ENCODE results near the gene TUBB8. TPM values are rescaled to one million over a fixed set of nuclear protein-coding genes. Genes with fewer than 3 reads are reported as not detected.

Gene TUBB8
- polyA plus RNA-seq, 3 donors = 0.43 TPM; not detected in 2

DNA sequence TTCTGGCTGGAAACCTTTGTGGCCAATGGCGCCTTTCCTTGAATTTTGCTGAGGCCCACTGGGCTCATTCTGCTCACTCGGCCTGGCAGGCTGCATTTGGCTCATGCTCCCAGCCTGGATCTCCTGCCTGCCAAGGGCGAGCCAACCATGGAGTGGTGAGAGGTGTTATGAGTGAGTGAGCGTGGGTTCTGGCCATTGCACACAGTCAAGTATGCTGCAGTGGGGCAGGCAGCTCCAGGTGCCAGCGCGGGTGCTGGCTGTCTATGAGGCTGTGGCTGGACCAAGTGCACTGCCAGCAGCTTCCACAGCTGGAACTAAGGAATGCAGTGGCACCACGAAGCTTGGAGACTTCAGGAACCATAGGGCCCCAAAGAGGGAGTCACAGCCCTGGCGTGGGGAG, 42.2 kb upstream of the TUBB8 start:
- no peak overlapping the region for H3K4me3 ChIP-seq (replicated peaks in 1 of 3; ENCODE audit: low read depth in 2 of 3, low read length in 3 of 3)
- no peak overlapping the region for H3K4me3 Mint-ChIP-seq
- H3K27me3 Mint-ChIP-seq (ENCODE audit: low read depth in 3 of 3) = peaks cover 3 to 7% (median 3%) of the 10 kb centered on the region in 3 donors

DNA sequence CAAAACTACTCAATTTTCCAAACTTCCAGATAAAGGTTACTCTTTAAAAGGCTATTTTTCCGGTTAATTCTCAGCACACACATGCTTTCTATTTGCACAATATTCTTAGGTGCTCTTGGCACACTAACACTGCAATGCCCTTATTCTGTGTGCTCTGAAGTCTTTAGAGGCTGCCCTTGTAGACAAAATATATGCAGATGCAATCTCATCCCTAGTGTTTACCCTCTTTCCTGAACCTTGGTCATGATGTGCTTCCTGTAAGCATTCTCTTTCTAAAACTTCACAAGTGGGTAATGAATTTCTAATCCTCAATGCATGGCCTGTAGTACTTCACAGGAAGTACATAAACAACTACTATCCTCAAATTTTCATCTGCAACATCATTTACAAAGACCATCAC, 41.1 kb upstream of the TUBB8 start:
- H2AFZ ChIP-seq (ENCODE audit: insufficient read depth, low read depth, low read length, poor library complexity, severe bottlenecking) = no peak overlapping the region
- no CpG with 5 or more reads among the region's 1 CpG for WGBS (ENCODE audit: insufficient coverage)
- H3K79me2 ChIP-seq (ENCODE audit: insufficient read depth, low read length) = no peaks in the 10 kb centered on the region
- peaks cover 0 to 7% (median 5%) of the 10 kb centered on the region in 7 donors for H3K9me3 Mint-ChIP-seq
- DNase-seq = no peak
- no peak overlapping the region for H3K4me2 ChIP-seq (replicated peaks; ENCODE audit: extremely low read depth, low read length, poor library complexity, severe bottlenecking)
- no peak overlapping the region for H3K4me3 Mint-ChIP-seq
- peaks cover under 1 to 8% of the 10 kb centered on the region in 2 donors for H3K9me3 ChIP-seq (replicated peaks in 1 of 2; ENCODE audit: control insufficient read depth in 1 of 2, insufficient read depth in 1 of 2, low read length in 2 of 2)
- no peak overlapping the region for H3K27ac Mint-ChIP-seq
- H3K27me3 ChIP-seq (ENCODE audit: control insufficient read depth in 2 of 2, insufficient read depth in 2 of 2, low read length in 2 of 2) = no peaks in the 10 kb centered on the region
- H4K20me1 ChIP-seq (ENCODE audit: insufficient read depth, low read length) = no peaks in the 10 kb centered on the region
- TF ChIP-seq, protein P1, sequence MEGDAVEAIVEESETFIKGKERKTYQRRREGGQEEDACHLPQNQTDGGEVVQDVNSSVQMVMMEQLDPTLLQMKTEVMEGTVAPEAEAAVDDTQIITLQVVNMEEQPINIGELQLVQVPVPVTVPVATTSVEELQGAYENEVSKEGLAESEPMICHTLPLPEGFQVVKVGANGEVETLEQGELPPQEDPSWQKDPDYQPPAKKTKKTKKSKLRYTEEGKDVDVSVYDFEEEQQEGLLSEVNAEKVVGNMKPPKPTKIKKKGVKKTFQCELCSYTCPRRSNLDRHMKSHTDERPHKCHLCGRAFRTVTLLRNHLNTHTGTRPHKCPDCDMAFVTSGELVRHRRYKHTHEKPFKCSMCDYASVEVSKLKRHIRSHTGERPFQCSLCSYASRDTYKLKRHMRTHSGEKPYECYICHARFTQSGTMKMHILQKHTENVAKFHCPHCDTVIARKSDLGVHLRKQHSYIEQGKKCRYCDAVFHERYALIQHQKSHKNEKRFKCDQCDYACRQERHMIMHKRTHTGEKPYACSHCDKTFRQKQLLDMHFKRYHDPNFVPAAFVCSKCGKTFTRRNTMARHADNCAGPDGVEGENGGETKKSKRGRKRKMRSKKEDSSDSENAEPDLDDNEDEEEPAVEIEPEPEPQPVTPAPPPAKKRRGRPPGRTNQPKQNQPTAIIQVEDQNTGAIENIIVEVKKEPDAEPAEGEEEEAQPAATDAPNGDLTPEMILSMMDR (IDR thresholded peaks at IDR 0.05) = no peak
- no peaks in the 10 kb centered on the region for H3K36me3 Mint-ChIP-seq
- no peak overlapping the region for H3K4me3 ChIP-seq (replicated peaks in 1 of 3; ENCODE audit: low read depth in 2 of 3, low read length in 3 of 3)
- H3K36me3 ChIP-seq (replicated peaks in 1 of 2; ENCODE audit: control insufficient read depth in 1 of 2, insufficient read depth in 2 of 2, low read length in 2 of 2) = no peaks in the 10 kb centered on the region
- H3K4me1 ChIP-seq (ENCODE audit: control insufficient read depth in 1 of 2, insufficient read depth in 2 of 2, low read length in 2 of 2) = no peaks in the 10 kb centered on the region
- peaks cover 3 to 7% (median 3%) of the 10 kb centered on the region in 3 donors for H3K27me3 Mint-ChIP-seq (ENCODE audit: low read depth in 3 of 3)
- no peak overlapping the region for H3K9ac ChIP-seq (ENCODE audit: insufficient read depth, low read length, poor library complexity, severe bottlenecking)
- no peak overlapping the region for H3K27ac ChIP-seq (ENCODE audit: low read depth in 1 of 2, low read length in 2 of 2)
- no peaks in the 10 kb centered on the region for H3K4me1 Mint-ChIP-seq
- intact Hi-C loops (cut with micrococcal nuclease) = no loop called here

More for the DNA sequence above, 42.2 kb upstream of the TUBB8 start:
- no peaks in the 10 kb centered on the region for H3K4me1 ChIP-seq (ENCODE audit: control insufficient read depth in 1 of 2, insufficient read depth in 2 of 2, low read length in 2 of 2)
- intact Hi-C loops (cut with micrococcal nuclease) = no loop called here
- H3K27ac ChIP-seq (ENCODE audit: low read depth in 1 of 2, low read length in 2 of 2) = no peak overlapping the region
- H3K9me3 Mint-ChIP-seq = peaks cover 5 to 18% (median 11%) of the 10 kb centered on the region in 7 donors
- no peaks in the 10 kb centered on the region for H4K20me1 ChIP-seq (ENCODE audit: insufficient read depth, low read length)
- no peaks in the 10 kb centered on the region for H3K4me1 Mint-ChIP-seq
- no peak overlapping the region for H3K27ac Mint-ChIP-seq
- no peaks in the 10 kb centered on the region for H3K27me3 ChIP-seq (ENCODE audit: control insufficient read depth in 2 of 2, insufficient read depth in 2 of 2, low read length in 2 of 2)
- H3K36me3 Mint-ChIP-seq = no peaks in the 10 kb centered on the region
- TF ChIP-seq, protein P1 (IDR thresholded peaks at IDR 0.05) = no peak
- H3K36me3 ChIP-seq (replicated peaks in 1 of 2; ENCODE audit: control insufficient read depth in 1 of 2, insufficient read depth in 2 of 2, low read length in 2 of 2) = no peaks in the 10 kb centered on the region
- peaks cover 12 to 13% of the 10 kb centered on the region in 2 donors for H3K9me3 ChIP-seq (replicated peaks in 1 of 2; ENCODE audit: control insufficient read depth in 1 of 2, insufficient read depth in 1 of 2, low read length in 2 of 2)
- H3K79me2 ChIP-seq (ENCODE audit: insufficient read depth, low read length) = no peaks in the 10 kb centered on the region
- H2AFZ ChIP-seq (ENCODE audit: insufficient read depth, low read depth, low read length, poor library complexity, severe bottlenecking) = no peak overlapping the region
- DNase-seq = no peak
- H3K9ac ChIP-seq (ENCODE audit: insufficient read depth, low read length, poor library complexity, severe bottlenecking) = no peak overlapping the region
- H3K4me2 ChIP-seq (replicated peaks; ENCODE audit: extremely low read depth, low read length, poor library complexity, severe bottlenecking) = no peak overlapping the region
- WGBS (ENCODE audit: insufficient coverage) = 97% methylated on average over 7 of the region's 8 CpGs
